ENCODE data around the gene THRB.

THRB gene

DNA sequence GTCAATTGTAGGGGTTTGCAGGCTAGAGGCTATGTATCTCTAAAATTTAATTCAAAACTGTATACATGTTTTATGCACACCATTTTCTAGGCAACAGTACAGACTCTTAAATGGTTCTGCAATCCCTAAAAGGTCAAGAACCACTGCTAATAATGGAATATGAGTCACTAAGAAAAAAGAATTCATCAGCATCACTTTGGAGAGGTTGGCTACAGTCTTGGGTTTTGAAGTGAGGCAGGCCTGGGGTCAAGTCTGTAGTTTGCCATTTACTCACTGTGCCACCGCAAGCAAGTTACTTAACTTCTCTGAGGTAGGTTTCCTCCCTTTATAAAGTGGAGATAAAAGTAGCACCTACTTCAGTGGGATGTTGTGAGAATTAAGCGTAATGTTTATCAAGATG is 33.7 kb downstream of the THRB start:
- Mint-ChIP-seq H3K9me3 (ENCODE audit: low read depth) (peaks cover 4% of the 10 kb centered on the region), H3K27me3 (no peaks in the 10 kb centered on the region), H3K36me3 (no peaks in the 10 kb centered on the region), H3K27ac (no peak overlapping the region), H3K4me1 (ENCODE audit: low read depth) (no peaks in the 10 kb centered on the region), H3K4me3 (no peak overlapping the region)

DNA sequence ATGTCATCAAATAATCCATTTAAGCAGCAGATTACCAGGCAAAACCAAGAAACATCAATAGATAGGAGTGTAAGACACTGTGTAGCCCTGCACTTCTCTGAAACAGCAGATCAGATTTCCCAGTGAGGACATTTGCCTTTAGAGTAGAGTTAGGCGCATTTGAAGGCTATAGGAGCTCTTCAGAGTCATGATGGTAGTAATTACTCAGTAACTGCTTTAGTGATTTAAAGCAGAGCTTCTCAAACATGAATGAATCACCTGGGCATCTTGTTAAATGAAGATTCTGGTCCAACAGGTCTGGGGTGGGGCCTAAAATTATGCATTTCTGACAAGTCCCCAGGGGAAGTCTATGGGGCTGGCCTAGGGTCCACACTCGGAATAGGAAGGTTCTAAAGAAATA is 36.9 kb downstream of the THRB start:
- H3K27me3 Mint-ChIP-seq, result peaks cover 1% of the 10 kb centered on the region
- no peak overlapping the region for H3K27ac Mint-ChIP-seq
- H3K4me1 Mint-ChIP-seq (ENCODE audit: low read depth), result no peaks in the 10 kb centered on the region
- H3K36me3 Mint-ChIP-seq, result no peaks in the 10 kb centered on the region
- H3K9me3 Mint-ChIP-seq (ENCODE audit: low read depth), result no peaks in the 10 kb centered on the region
- no peak overlapping the region for H3K4me3 Mint-ChIP-seq

DNA sequence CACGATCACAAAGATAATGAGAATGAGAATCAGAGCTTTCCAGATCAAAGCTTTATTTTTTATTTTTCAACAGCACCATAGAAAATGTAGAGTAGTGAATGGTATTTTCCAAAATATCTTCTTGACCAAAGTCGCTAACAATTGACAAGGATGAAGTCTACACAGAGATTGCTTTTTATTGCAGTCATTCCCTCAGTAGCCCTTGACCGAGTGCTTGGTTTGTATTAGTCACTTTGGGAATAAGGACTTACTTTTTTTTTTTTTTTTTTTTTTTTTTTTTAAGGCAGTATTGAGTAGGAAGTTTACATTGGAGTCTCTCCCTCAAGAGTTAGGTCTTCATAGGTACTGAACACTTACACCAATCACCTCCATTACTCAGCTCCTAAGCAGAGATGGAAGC is 39.8 kb downstream of the THRB start:
- Mint-ChIP-seq H3K27me3 (peaks cover 1% of the 10 kb centered on the region), H3K4me1 (ENCODE audit: low read depth) (no peaks in the 10 kb centered on the region), H3K9me3 (ENCODE audit: low read depth) (no peaks in the 10 kb centered on the region), H3K4me3 (no peak overlapping the region), H3K27ac (no peak overlapping the region), H3K36me3 (no peaks in the 10 kb centered on the region)

GRCh38 chr3:24454393-24454792 is 40.3 kb downstream of the THRB start:
- no peaks in the 10 kb centered on the region for H3K36me3 Mint-ChIP-seq
- no peaks in the 10 kb centered on the region for H3K9me3 Mint-ChIP-seq (ENCODE audit: low read depth)
- H3K4me3 Mint-ChIP-seq, result no peak overlapping the region
- no peaks in the 10 kb centered on the region for H3K4me1 Mint-ChIP-seq (ENCODE audit: low read depth)
- peaks cover 1% of the 10 kb centered on the region for H3K27me3 Mint-ChIP-seq
- H3K27ac Mint-ChIP-seq, result no peak overlapping the region

DNA sequence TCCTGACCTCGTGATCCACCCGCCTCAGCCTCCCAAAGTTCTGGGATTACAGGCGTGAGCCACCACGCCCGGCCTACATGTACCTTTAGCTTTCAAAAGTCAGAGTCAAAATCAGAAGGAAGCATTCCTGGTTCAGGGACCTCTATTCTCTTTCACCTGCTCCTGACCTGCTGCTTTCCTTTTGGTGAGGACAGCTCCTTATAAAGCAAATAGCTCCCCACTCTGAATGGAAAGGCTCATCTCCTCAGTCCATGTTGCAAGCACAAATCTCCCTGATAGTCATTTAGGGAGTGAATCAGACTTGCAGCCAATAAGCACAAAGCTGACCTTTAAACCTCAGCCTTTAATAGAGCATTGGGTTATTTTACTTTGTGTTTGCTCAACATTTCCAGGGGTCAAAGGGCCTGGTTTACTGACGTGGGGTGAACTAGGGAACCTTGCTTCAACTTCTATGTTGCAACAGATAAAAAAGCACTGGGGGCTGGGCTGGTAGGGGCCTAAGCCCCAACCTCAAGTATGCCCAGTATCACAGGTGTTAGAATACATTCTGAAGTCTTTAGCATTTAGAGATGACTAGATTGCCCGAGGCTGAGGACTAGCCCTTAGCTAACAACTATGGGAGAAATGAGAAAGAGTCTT is 43.1 kb downstream of the THRB start:
- H3K36me3 Mint-ChIP-seq, result no peaks in the 10 kb centered on the region
- no peak overlapping the region for H3K4me3 Mint-ChIP-seq
- H3K27me3 Mint-ChIP-seq, result peaks cover 1% of the 10 kb centered on the region
- no peaks in the 10 kb centered on the region for H3K4me1 Mint-ChIP-seq (ENCODE audit: low read depth)
- no peaks in the 10 kb centered on the region for H3K9me3 Mint-ChIP-seq (ENCODE audit: low read depth)
- H3K27ac Mint-ChIP-seq, result no peak overlapping the region

- H3K9me3 Mint-ChIP-seq (ENCODE audit: low read depth), result no peaks in the 10 kb centered on the region
These were observed 44.3 kb downstream of the THRB start for GRCh38 chr3:24450160-24450907.

GRCh38 chr3:24447836-24448235 is 46.8 kb downstream of the THRB start:
- Mint-ChIP-seq H3K9me3 (ENCODE audit: low read depth) (no peaks in the 10 kb centered on the region), H3K27me3 (no peaks in the 10 kb centered on the region), H3K36me3 (no peaks in the 10 kb centered on the region), H3K27ac (no peak overlapping the region), H3K4me1 (ENCODE audit: low read depth) (no peaks in the 10 kb centered on the region), H3K4me3 (no peak overlapping the region)

More at GRCh38 chr3:24450160-24450907, 44.3 kb downstream of the THRB start:
- no peaks in the 10 kb centered on the region for H3K36me3 Mint-ChIP-seq
- no peak overlapping the region for H3K4me3 Mint-ChIP-seq
- H3K27ac Mint-ChIP-seq, result no peak overlapping the region
- peaks cover 1% of the 10 kb centered on the region for H3K27me3 Mint-ChIP-seq
- H3K4me1 Mint-ChIP-seq (ENCODE audit: low read depth), result no peaks in the 10 kb centered on the region

DNA sequence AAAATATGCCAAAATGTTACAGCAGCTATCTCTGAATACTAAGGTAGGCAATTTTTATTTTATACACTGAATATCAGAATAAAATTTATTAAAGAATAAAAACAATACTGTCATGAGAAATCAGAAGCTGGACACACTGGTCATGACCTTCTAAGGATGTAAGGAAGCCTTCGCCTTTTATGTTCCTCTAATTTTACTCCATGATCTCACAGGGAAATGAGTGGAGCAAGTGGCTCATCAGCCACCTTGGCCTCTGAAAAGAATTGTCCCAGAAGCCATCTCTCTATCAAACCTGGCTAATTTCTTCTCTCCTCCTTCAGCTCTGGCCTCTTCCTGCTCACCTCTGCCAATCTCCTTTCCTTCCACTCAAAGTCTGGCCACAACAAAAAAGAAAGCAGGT is 48.6 kb downstream of the THRB start:
- Mint-ChIP-seq H3K4me3 (no peak overlapping the region), H3K27me3 (no peaks in the 10 kb centered on the region), H3K9me3 (ENCODE audit: low read depth) (no peaks in the 10 kb centered on the region), H3K36me3 (no peaks in the 10 kb centered on the region), H3K4me1 (ENCODE audit: low read depth) (no peaks in the 10 kb centered on the region), H3K27ac (no peak overlapping the region)

DNA sequence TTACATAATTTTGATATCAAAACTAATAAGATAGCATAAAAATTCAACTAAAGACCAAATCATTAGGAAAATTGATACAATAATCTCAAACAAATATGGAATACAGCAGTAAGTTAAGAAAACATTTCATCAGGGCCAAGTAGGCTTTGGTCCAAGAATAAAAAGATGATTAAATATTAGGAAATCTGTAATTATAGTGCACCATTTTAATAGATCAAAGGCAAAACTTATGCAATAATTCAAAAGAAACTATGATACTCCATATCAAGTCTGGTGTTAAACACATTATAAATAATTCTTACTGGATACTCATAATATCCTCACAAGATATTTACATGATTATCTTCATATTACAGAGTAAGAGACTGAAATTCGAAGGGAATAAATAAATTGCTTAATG is 51.2 kb downstream of the THRB start:
- Mint-ChIP-seq H3K9me3 (ENCODE audit: low read depth) (no peaks in the 10 kb centered on the region), H3K4me3 (no peak overlapping the region), H3K36me3 (no peaks in the 10 kb centered on the region)

DNA sequence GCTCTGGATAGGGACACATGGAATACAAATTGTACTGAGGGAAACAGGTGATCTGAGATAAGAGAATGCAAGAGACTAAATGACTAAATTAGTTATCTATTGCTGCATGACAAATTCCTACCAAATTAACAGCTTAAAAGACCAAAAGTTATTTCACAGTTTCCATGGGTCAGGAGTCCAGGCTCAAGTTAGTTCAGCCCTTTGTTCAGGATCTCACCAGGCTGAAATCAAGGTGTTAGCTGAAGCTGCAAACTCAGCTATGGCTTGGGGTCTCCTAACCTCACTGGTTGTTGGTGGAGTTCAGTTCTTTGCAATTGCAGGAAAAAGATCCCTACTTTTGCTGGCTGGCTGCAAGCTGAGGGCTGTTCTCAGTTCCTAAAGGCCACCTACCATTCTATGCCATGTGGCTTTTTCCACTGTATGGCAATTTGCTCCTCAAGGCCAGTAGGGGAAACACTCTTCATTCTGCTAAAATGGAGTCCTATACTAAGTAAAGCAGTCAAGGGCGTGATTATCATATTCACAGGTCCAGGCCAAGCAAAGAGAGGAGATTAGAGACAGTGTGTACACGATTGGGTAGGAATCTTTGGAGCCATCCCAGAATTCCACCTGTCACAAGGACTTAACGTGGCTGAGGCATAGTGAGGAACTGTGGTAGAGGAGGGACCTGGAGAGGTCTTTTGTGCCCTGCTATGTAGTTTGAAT is 53.7 kb downstream of the THRB start:
- Mint-ChIP-seq H3K36me3 (no peaks in the 10 kb centered on the region), H3K4me1 (ENCODE audit: low read depth) (no peaks in the 10 kb centered on the region), H3K4me3 (no peak overlapping the region), H3K27me3 (no peaks in the 10 kb centered on the region), H3K9me3 (ENCODE audit: low read depth) (no peaks in the 10 kb centered on the region), H3K27ac (no peak overlapping the region)

More for the DNA sequence above, 51.2 kb downstream of the THRB start:
- no peak overlapping the region for H3K27ac Mint-ChIP-seq
- H3K4me1 Mint-ChIP-seq (ENCODE audit: low read depth), result no peaks in the 10 kb centered on the region
- H3K27me3 Mint-ChIP-seq, result no peaks in the 10 kb centered on the region

GRCh38 chr3:24439021-24439420 is 55.6 kb downstream of the THRB start:
- H3K27ac Mint-ChIP-seq, result no peak overlapping the region
- H3K36me3 Mint-ChIP-seq, result no peaks in the 10 kb centered on the region
- no peaks in the 10 kb centered on the region for H3K27me3 Mint-ChIP-seq
- no peaks in the 10 kb centered on the region for H3K4me1 Mint-ChIP-seq (ENCODE audit: low read depth)
- no peaks in the 10 kb centered on the region for H3K9me3 Mint-ChIP-seq (ENCODE audit: low read depth)
- H3K4me3 Mint-ChIP-seq, result no peak overlapping the region

DNA sequence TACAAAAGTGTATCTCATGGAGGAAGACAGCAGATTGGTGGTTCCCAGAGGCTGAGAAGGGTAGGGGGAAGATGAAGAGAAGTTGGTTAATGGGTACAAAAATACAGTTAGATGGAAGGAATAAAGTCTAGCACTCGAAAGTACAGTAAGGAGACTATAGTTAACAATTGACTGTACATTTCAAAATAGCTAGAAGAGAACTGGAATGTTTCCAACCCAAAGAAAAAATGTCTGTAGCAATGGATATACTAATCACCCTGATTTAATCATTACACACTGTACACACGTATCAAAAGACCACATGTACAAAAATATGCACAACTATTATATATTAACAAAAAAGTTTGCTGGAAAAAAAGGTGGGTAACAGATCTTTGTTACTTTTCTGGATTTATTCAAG is 57.3 kb downstream of the THRB start:
- Mint-ChIP-seq H3K36me3 (no peaks in the 10 kb centered on the region), H3K9me3 (ENCODE audit: low read depth) (no peaks in the 10 kb centered on the region), H3K4me1 (ENCODE audit: low read depth) (no peaks in the 10 kb centered on the region), H3K4me3 (no peak overlapping the region), H3K27me3 (no peaks in the 10 kb centered on the region), H3K27ac (no peak overlapping the region)

DNA sequence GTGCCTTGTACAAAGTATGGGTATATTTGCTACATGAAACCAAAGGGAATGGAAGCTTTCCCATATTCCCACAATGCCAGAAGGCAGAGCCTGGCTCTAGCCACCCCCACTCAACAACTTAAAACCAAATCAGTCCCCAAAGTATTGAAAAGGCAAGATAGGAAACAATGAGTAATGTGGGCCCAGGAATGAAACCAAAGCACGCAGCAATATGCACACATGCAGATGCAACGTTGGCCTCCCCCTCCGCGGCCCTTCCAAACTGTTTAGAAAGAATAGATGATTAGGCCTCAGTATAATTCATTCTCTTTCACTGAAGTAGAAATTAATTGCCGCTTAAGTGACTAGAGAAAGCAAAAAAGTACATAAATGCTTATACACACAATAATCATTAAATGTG is 59.1 kb downstream of the THRB start:
- no peaks in the 10 kb centered on the region for H3K36me3 Mint-ChIP-seq
- no peaks in the 10 kb centered on the region for H3K27me3 Mint-ChIP-seq
- H3K4me1 Mint-ChIP-seq (ENCODE audit: low read depth), result no peaks in the 10 kb centered on the region
- H3K4me3 Mint-ChIP-seq, result no peak overlapping the region
- H3K9me3 Mint-ChIP-seq (ENCODE audit: low read depth), result no peaks in the 10 kb centered on the region
- no peak overlapping the region for H3K27ac Mint-ChIP-seq

DNA sequence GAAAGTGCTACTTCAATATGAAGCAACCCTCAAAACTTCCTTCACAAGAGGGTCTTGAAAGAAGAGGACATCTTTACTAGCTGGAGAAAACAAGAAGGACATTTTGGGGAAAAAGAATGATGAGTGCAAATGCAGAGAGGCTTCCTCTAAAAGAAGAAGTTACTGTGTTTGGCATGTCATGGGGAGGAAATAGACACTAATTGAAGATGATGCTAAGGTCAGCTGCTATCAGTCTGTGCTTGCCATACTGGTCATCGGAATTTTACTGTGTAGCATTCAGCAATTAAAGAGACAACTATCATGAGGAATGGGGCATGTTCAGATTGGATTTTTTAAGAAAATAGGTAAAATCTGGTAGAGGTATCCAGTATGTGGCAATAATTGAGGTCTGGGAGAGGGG is 60.0 kb downstream of the THRB start:
- Mint-ChIP-seq H3K36me3 (no peaks in the 10 kb centered on the region), H3K4me3 (no peak overlapping the region), H3K27ac (no peak overlapping the region), H3K4me1 (ENCODE audit: low read depth) (no peaks in the 10 kb centered on the region), H3K9me3 (ENCODE audit: low read depth) (no peaks in the 10 kb centered on the region), H3K27me3 (no peaks in the 10 kb centered on the region)

- no peak overlapping the region for H3K27ac Mint-ChIP-seq
- H3K27me3 Mint-ChIP-seq, result no peaks in the 10 kb centered on the region
- no peak overlapping the region for H3K4me3 Mint-ChIP-seq
- peaks cover 4% of the 10 kb centered on the region for H3K9me3 Mint-ChIP-seq (ENCODE audit: low read depth)
- H3K36me3 Mint-ChIP-seq, result no peaks in the 10 kb centered on the region
- H3K4me1 Mint-ChIP-seq (ENCODE audit: low read depth), result no peaks in the 10 kb centered on the region
These were observed 60.6 kb downstream of the THRB start for GRCh38 chr3:24433838-24434591.

All from activated naive CD8-positive, alpha-beta T cell (primary cell).